Glutamatergic neuron (in vitro differentiated cells): ENCODE measurements around the gene SLC45A3. TPM values are rescaled to one million over a fixed set of nuclear protein-coding genes. Genes with fewer than 3 reads are reported as not detected.

Experiments used
- DNase-seq: peaks from one replicate; pipeline ENCODE4 v3.0.0; 2022
- H3K27ac Mint-ChIP-seq: one replicate; pipeline ENCODE4 v1.8.0; 2020; ENCODE audit warnings: mild to moderate bottlenecking, mixed read lengths, inconsistent platforms; ENCODE audit not compliant: unreplicated experiment
- H3K27me3 Mint-ChIP-seq: one replicate; pipeline ENCODE4 v1.8.0; 2020; ENCODE audit warnings: mild to moderate bottlenecking, moderate library complexity, mixed read lengths, inconsistent platforms; ENCODE audit not compliant: unreplicated experiment
- H3K36me3 Mint-ChIP-seq: one replicate; pipeline ENCODE4 v1.8.0; 2020; ENCODE audit warnings: mild to moderate bottlenecking, mixed read lengths, inconsistent platforms; ENCODE audit not compliant: unreplicated experiment
- H3K4me1 Mint-ChIP-seq: one replicate; pipeline ENCODE4 v1.8.0; 2020; ENCODE audit warnings: mild to moderate bottlenecking, low read depth, mixed read lengths, inconsistent platforms; ENCODE audit not compliant: unreplicated experiment
- H3K4me3 Mint-ChIP-seq: one replicate; pipeline ENCODE4 v1.8.0; 2020; ENCODE audit warnings: mild to moderate bottlenecking, mixed read lengths, inconsistent platforms; ENCODE audit not compliant: unreplicated experiment
- H3K9me3 Mint-ChIP-seq: one replicate; pipeline ENCODE4 v1.8.0; 2020; ENCODE audit warnings: mild to moderate bottlenecking, moderate library complexity, mixed read lengths, inconsistent platforms; ENCODE audit not compliant: unreplicated experiment
- CTCF ChIP-seq: fragments of 200-600 bp; sonication (generic); IDR thresholded peaks from one replicate; pipeline ENCODE4 v1.5.0; 2021; ENCODE audit not compliant: partially characterized antibody, unreplicated experiment
- total RNA-seq: library from RNA; stranded (reverse); fragmentation: NEBNext Ultra II Directional; extraction: Animal tissue kit (Norgen Biotek cat#: 25700); gene quantifications from one replicate; pipeline ENCODE4 v1.2.1, GENCODE V29; 2021; ENCODE audit not compliant: unreplicated experiment

SLC45A3 gene
- total RNA-seq, 1 donor from 2014 or later: 3.7 TPM

- no peak for TF ChIP-seq CTCF
- no peak for DNase-seq
- H3K4me3 Mint-ChIP-seq: no peak overlapping the region
- no peaks in the 10 kb centered on the region for H3K27me3 Mint-ChIP-seq
- H3K4me1 Mint-ChIP-seq: peaks cover 2% of the 10 kb centered on the region
- no peaks in the 10 kb centered on the region for H3K36me3 Mint-ChIP-seq
- no peaks in the 10 kb centered on the region for H3K9me3 Mint-ChIP-seq
- H3K27ac Mint-ChIP-seq: no peak overlapping the region
These were observed 28.7 kb upstream of the SLC45A3 start for GRCh38 chr1:205709059-205709398.

GRCh38 chr1:205706601-205707502 lies 26.5 kb upstream of the SLC45A3 start:
- Mint-ChIP-seq H3K4me3 (no peak overlapping the region), H3K4me1 (no peaks in the 10 kb centered on the region), H3K36me3 (no peaks in the 10 kb centered on the region), H3K27me3 (no peaks in the 10 kb centered on the region), H3K27ac (no peak overlapping the region), H3K9me3 (no peaks in the 10 kb centered on the region)
- TF ChIP-seq CTCF: no peak
- DNase-seq: no peak

- H3K4me3 Mint-ChIP-seq: no peak overlapping the region
- no peaks in the 10 kb centered on the region for H3K36me3 Mint-ChIP-seq
- H3K27ac Mint-ChIP-seq: no peak overlapping the region
- H3K4me1 Mint-ChIP-seq: peaks cover 3% of the 10 kb centered on the region
- H3K9me3 Mint-ChIP-seq: no peaks in the 10 kb centered on the region
- no peaks in the 10 kb centered on the region for H3K27me3 Mint-ChIP-seq
- TF ChIP-seq CTCF: no peak
- DNase-seq: no peak
These were observed 24.6 kb upstream of the SLC45A3 start for GRCh38 chr1:205704903-205705302.

GRCh38 chr1:205703072-205703471 lies 22.8 kb upstream of the SLC45A3 start:
- H3K27me3 Mint-ChIP-seq: no peaks in the 10 kb centered on the region
- H3K4me3 Mint-ChIP-seq: no peak overlapping the region
- H3K36me3 Mint-ChIP-seq: no peaks in the 10 kb centered on the region

More at GRCh38 chr1:205703072-205703471, 22.8 kb upstream of the SLC45A3 start:
- Mint-ChIP-seq H3K4me1 (peaks cover 3% of the 10 kb centered on the region), H3K27ac (no peak overlapping the region), H3K9me3 (no peaks in the 10 kb centered on the region)
- no peak for DNase-seq
- no peak for TF ChIP-seq CTCF
